Activated CD4-positive, alpha-beta T cell treated with anti-CD3 and anti-CD28 coated beads for 36 hours (primary cell): ENCODE measurements around the gene ASB2. TPM values are rescaled to one million over a fixed set of nuclear protein-coding genes. Genes with fewer than 3 reads are reported as not detected.

Experiments used
- ATAC-seq: fragments of 200-7000 bp; cut with Tn5 transposase; one replicate; pipeline ENCODE4 v1.10.0; 2021; ENCODE audit warnings: mild to moderate bottlenecking, moderate library complexity
- CTCF ChIA-PET: fragments of 350-600 bp; sonication (Branson Sonifier 250); formaldehyde crosslinking; loops from one replicate; lab custom pipeline; 2021; ENCODE audit warnings: antibody characterized with exemption; lab: Charles Lee
- POLR2A ChIA-PET: fragments of 350-600 bp; sonication (Branson Sonifier 250); formaldehyde crosslinking; loops from one replicate; lab custom pipeline; 2021; ENCODE audit warnings: antibody characterized with exemption, inconsistent platforms; lab: Charles Lee
- DNase-seq: peaks from one replicate; pipeline ENCODE4 v3.0.0-alpha.2; 2020
- H3K27ac Mint-ChIP-seq: one replicate; pipeline ENCODE4 v1.8.0; 2021; ENCODE audit warnings: mixed read lengths
- H3K27me3 Mint-ChIP-seq: one replicate; pipeline ENCODE4 v1.8.0; 2021; ENCODE audit warnings: mixed read lengths
- H3K36me3 Mint-ChIP-seq: one replicate; pipeline ENCODE4 v1.8.0; 2021; ENCODE audit warnings: low read depth, mixed read lengths
- H3K4me1 Mint-ChIP-seq: one replicate; pipeline ENCODE4 v1.8.0; 2021; ENCODE audit warnings: mixed read lengths
- H3K4me3 Mint-ChIP-seq: one replicate; pipeline ENCODE4 v1.8.0; 2021; ENCODE audit warnings: mild to moderate bottlenecking, moderate library complexity, mixed read lengths
- H3K9me3 Mint-ChIP-seq: one replicate; pipeline ENCODE4 v1.8.0; 2021; ENCODE audit warnings: low read depth, mixed read lengths
- intact Hi-C, 2 experiments: fragments of 100-400 bp; cut with DNase I in 1 of 2; cut with micrococcal nuclease in 1 of 2; formaldehyde crosslinking; loops; one replicate each; pipeline versions ENCODE4 v1.14.2 to v1.15.1; 2022 to 2024; cut with DNase I, micrococcal nuclease
- total RNA-seq, 2 experiments: library from RNA; stranded (reverse); gene quantifications; one replicate each; pipeline ENCODE4 v1.2.3, GENCODE V29; 2021

Gene ASB2
- total RNA-seq, 2 experiments from 2014 or later, result 24.8 to 25.5 TPM

GRCh38 chr14:93981316-93982229 lies 5.2 kb upstream of the ASB2 start:
- H3K27ac Mint-ChIP-seq, result no peak overlapping the region
- H3K4me3 Mint-ChIP-seq, result no peak overlapping the region
- ATAC-seq (no peak), DNase-seq (no peak)
- ChIA-PET CTCF (interaction anchor here (0.6 to 2.4 kb wide), 8 partner anchors 17 to 442 kb away, joined by 3 to 6 read pairs (median 4); no protein-coding TSS in a partner anchor), POLR2A (interaction anchor here (0.7 kb wide), 1 partner anchor 23 kb away, joined by 3 read pairs; no protein-coding TSS in a partner anchor)
- H3K36me3 Mint-ChIP-seq, result peaks cover 28% of the 10 kb centered on the region
- H3K4me1 Mint-ChIP-seq, result peaks cover 46% of the 10 kb centered on the region
- intact Hi-C loops, result no loop called here
- H3K27me3 Mint-ChIP-seq, result no peaks in the 10 kb centered on the region
- peaks cover 11% of the 10 kb centered on the region for H3K9me3 Mint-ChIP-seq

- Mint-ChIP-seq H3K27me3 (no peaks in the 10 kb centered on the region), H3K4me3 (no peak overlapping the region), H3K9me3 (peaks cover 11% of the 10 kb centered on the region), H3K4me1 (peaks cover 55% of the 10 kb centered on the region), H3K36me3 (peaks cover 32% of the 10 kb centered on the region), H3K27ac (peak overlapping the region; percentile 97)
- DNase-seq (no peak), ATAC-seq (no peak)
- ChIA-PET CTCF (interaction anchor here (0.6 to 13.9 kb wide), 4 partner anchors 21 to 443 kb away, joined by 3 to 180 read pairs (median 4); no protein-coding TSS in a partner anchor), POLR2A (no interaction called here)
- intact Hi-C loops, result no loop called here
Observed at GRCh38 chr14:93980456-93981201, 4.3 kb upstream of the ASB2 start.

- DNase-seq, result no peak
- ChIA-PET CTCF (interaction anchor here (0.7 to 13.9 kb wide), 10 partner anchors 8 to 364 kb away, joined by 3 to 180 read pairs (median 4); no protein-coding TSS in a partner anchor), POLR2A (interaction anchor here (0.6 to 2.3 kb wide), 12 partner anchors 12 to 773 kb away, joined by 3 to 48 read pairs (median 4); partner anchors contain the start of genes DDX24, IFI27L1 and SERPINA1)
- intact Hi-C loops, result loop anchor here (1.0 to 10.0 kb wide), 11 partner anchors 15 to 1544 kb away; partner anchors contain the start of genes LYSET (in 1 of the 2), MOAP1 (in 1 of the 2) and OTUB2 (in 1 of the 2)
- peaks cover 11% of the 10 kb centered on the region for H3K9me3 Mint-ChIP-seq
- H3K4me3 Mint-ChIP-seq, result no peak overlapping the region
- H3K27me3 Mint-ChIP-seq, result no peaks in the 10 kb centered on the region
- ATAC-seq, result no peak
- H3K36me3 Mint-ChIP-seq, result peaks cover 35% of the 10 kb centered on the region
- H3K4me1 Mint-ChIP-seq, result peaks cover 72% of the 10 kb centered on the region
- peak overlapping the region; percentile 97 for H3K27ac Mint-ChIP-seq
Observed at GRCh38 chr14:93978735-93979134, 2.4 kb upstream of the ASB2 start.

- CTCF ChIA-PET, result interaction anchor here (0.7 to 13.9 kb wide), 9 partner anchors 13 to 364 kb away, joined by 3 to 180 read pairs (median 5); no protein-coding TSS in a partner anchor
- DNase-seq (peak; percentile 84), ATAC-seq (peak; percentile 74)
- Mint-ChIP-seq H3K4me1 (peaks cover 75% of the 10 kb centered on the region), H3K4me3 (peak overlapping the region; percentile 24), H3K27me3 (no peaks in the 10 kb centered on the region), H3K9me3 (peaks cover 11% of the 10 kb centered on the region), H3K36me3 (peaks cover 35% of the 10 kb centered on the region), H3K27ac (peak overlapping the region; percentile 97)
- POLR2A ChIA-PET, result interaction anchor here (0.6 to 2.3 kb wide), 14 partner anchors 13 to 772 kb away, joined by 3 to 48 read pairs (median 4); partner anchors contain the start of genes DDX24, IFI27L1 and SERPINA1
- intact Hi-C loops, result loop anchor here (1.0 to 10.0 kb wide), 11 partner anchors 15 to 1544 kb away; partner anchors contain the start of genes LYSET (in 1 of the 2), MOAP1 (in 1 of the 2) and OTUB2 (in 1 of the 2)
Observed at GRCh38 chr14:93977790-93978581, 1.6 kb upstream of the ASB2 start.

- peaks cover 82% of the 10 kb centered on the region for H3K4me1 Mint-ChIP-seq
- CTCF ChIA-PET, result interaction anchor here (0.9 to 13.9 kb wide), 6 partner anchors 9 to 38 kb away, joined by 3 to 180 read pairs (median 6); no protein-coding TSS in a partner anchor
- peak overlapping the region; percentile 97 for H3K27ac Mint-ChIP-seq
- peaks cover 11% of the 10 kb centered on the region for H3K9me3 Mint-ChIP-seq
- H3K27me3 Mint-ChIP-seq, result no peaks in the 10 kb centered on the region
- H3K4me3 Mint-ChIP-seq, result peak overlapping the region; percentile 64
- DNase-seq, result no peak
- intact Hi-C loops, result loop anchor here (5.0 to 10.0 kb wide), 6 partner anchors 370 to 1545 kb away; partner anchors contain the start of genes LYSET (in 1 of the 2) and MOAP1 (in 1 of the 2)
- H3K36me3 Mint-ChIP-seq, result peaks cover 35% of the 10 kb centered on the region
- no peak for ATAC-seq
- POLR2A ChIA-PET, result interaction anchor here (0.6 to 1.8 kb wide), 4 partner anchors 14 to 37 kb away, joined by 3 to 5 read pairs (median 4); no protein-coding TSS in a partner anchor
Observed at GRCh38 chr14:93977171-93977570, 801 bp upstream of the ASB2 start.

GRCh38 chr14:93975791-93976476 lies 436 bp downstream of the ASB2 start:
- intact Hi-C loops, result loop anchor here (5.0 to 10.0 kb wide), 6 partner anchors 371 to 1546 kb away; partner anchors contain the start of genes LYSET (in 1 of the 2) and MOAP1 (in 1 of the 2)
- ATAC-seq (peak; percentile 51), DNase-seq (peak; percentile 69)
- Mint-ChIP-seq H3K27me3 (no peaks in the 10 kb centered on the region), H3K36me3 (peaks cover 35% of the 10 kb centered on the region), H3K9me3 (peaks cover 11% of the 10 kb centered on the region), H3K4me3 (peak overlapping the region; percentile 64), H3K27ac (peak overlapping the region; percentile 97), H3K4me1 (peaks cover 89% of the 10 kb centered on the region)
- POLR2A ChIA-PET, result interaction anchor here (1.1 to 1.2 kb wide), 2 partner anchors 17 to 36 kb away, joined by 3 read pairs; no protein-coding TSS in a partner anchor
- CTCF ChIA-PET, result interaction anchor here (0.9 to 13.9 kb wide), 7 partner anchors 8 to 37 kb away, joined by 3 to 180 read pairs (median 5); no protein-coding TSS in a partner anchor

GRCh38 chr14:93974833-93975232 lies 1.5 kb downstream of the ASB2 start:
- no peak overlapping the region for H3K4me3 Mint-ChIP-seq

GRCh38 chr14:93974299-93974698 lies 2.1 kb downstream of the ASB2 start:
- intact Hi-C loops, result loop anchor here (10.0 kb wide), 3 partner anchors 421 to 1291 kb away; partner anchors contain the start of genes LYSET (in 1 of the 2) and MOAP1 (in 1 of the 2)
- no peaks in the 10 kb centered on the region for H3K27me3 Mint-ChIP-seq
- POLR2A ChIA-PET, result interaction anchor here (1.0 kb wide), 2 partner anchors 11 to 372 kb away, joined by 3 to 5 read pairs; no protein-coding TSS in a partner anchor
- ATAC-seq (no peak), DNase-seq (no peak)
- CTCF ChIA-PET, result interaction anchor here (1.1 to 13.9 kb wide), 5 partner anchors 9 to 36 kb away, joined by 3 to 180 read pairs (median 4); no protein-coding TSS in a partner anchor
- peak overlapping the region; percentile 70 for H3K27ac Mint-ChIP-seq
- peaks cover 32% of the 10 kb centered on the region for H3K36me3 Mint-ChIP-seq
- H3K4me1 Mint-ChIP-seq, result peaks cover 86% of the 10 kb centered on the region
- H3K4me3 Mint-ChIP-seq, result no peak overlapping the region
- H3K9me3 Mint-ChIP-seq, result peaks cover 9% of the 10 kb centered on the region

More at GRCh38 chr14:93974833-93975232, 1.5 kb downstream of the ASB2 start:
- peaks cover 35% of the 10 kb centered on the region for H3K36me3 Mint-ChIP-seq
- DNase-seq (no peak), ATAC-seq (no peak)
- peaks cover 89% of the 10 kb centered on the region for H3K4me1 Mint-ChIP-seq
- ChIA-PET CTCF (interaction anchor here (1.1 to 13.9 kb wide), 5 partner anchors 10 to 36 kb away, joined by 3 to 180 read pairs (median 4); no protein-coding TSS in a partner anchor), POLR2A (interaction anchor here (0.8 to 1.0 kb wide), 3 partner anchors 12 to 372 kb away, joined by 3 to 5 read pairs (median 3); no protein-coding TSS in a partner anchor)
- intact Hi-C loops, result loop anchor here (5.0 to 10.0 kb wide), 6 partner anchors 372 to 1547 kb away; partner anchors contain the start of genes LYSET (in 1 of the 2) and MOAP1 (in 1 of the 2)
- peak overlapping the region; percentile 97 for H3K27ac Mint-ChIP-seq
- peaks cover 11% of the 10 kb centered on the region for H3K9me3 Mint-ChIP-seq
- no peaks in the 10 kb centered on the region for H3K27me3 Mint-ChIP-seq

- ChIA-PET POLR2A (interaction anchor here (0.7 to 3.7 kb wide), 2 partner anchors 14 to 21 kb away, joined by 3 to 40 read pairs; no protein-coding TSS in a partner anchor), CTCF (interaction anchor here (0.6 to 13.9 kb wide), 4 partner anchors 8 to 35 kb away, joined by 4 to 180 read pairs (median 28); no protein-coding TSS in a partner anchor)
- H3K4me1 Mint-ChIP-seq, result peaks cover 86% of the 10 kb centered on the region
- no peak for DNase-seq
- peaks cover 2% of the 10 kb centered on the region for H3K27me3 Mint-ChIP-seq
- H3K27ac Mint-ChIP-seq, result peak overlapping the region; percentile 87
- peaks cover 27% of the 10 kb centered on the region for H3K36me3 Mint-ChIP-seq
- intact Hi-C loops, result loop anchor here (10.0 kb wide), 3 partner anchors 421 to 1291 kb away; partner anchors contain the start of genes LYSET (in 1 of the 2) and MOAP1 (in 1 of the 2)
- no peak overlapping the region for H3K4me3 Mint-ChIP-seq
- peaks cover 9% of the 10 kb centered on the region for H3K9me3 Mint-ChIP-seq
- ATAC-seq, result no peak
Observed at GRCh38 chr14:93973607-93974006, 2.8 kb downstream of the ASB2 start.
